Ascending aorta (tissue), 2 donors: Measurements from ENCODE around the gene DUSP11. TPM values are rescaled to one million over a fixed set of nuclear protein-coding genes. Genes with fewer than 3 reads are reported as not detected.

Experiments used
- DNase-seq, 2 donors: peaks; one replicate each; pipeline ENCODE4 v3.0.0-alpha.2; 2019; ENCODE audit warnings: low spot score in 2 of 2
- H3K27ac ChIP-seq, 2 donors: fragments of 200-600 bp; sonication (generic); one replicate each; pipeline ENCODE4 v1.5.1; 2016 to 2017; ENCODE audit warnings: mild to moderate bottlenecking in 1 of 2
- H3K27me3 ChIP-seq: fragments of 200-600 bp; sonication (generic); one replicate; pipeline ENCODE4 v1.5.1; 2017
- H3K36me3 ChIP-seq, 2 donors: fragments of 200-600 bp; sonication (generic); one replicate each; pipeline ENCODE4 v1.5.1; 2016
- H3K4me1 ChIP-seq, 2 donors: fragments of 200-600 bp; sonication (generic); one replicate each; pipeline ENCODE4 v1.5.1; 2016 to 2017; ENCODE audit warnings: mild to moderate bottlenecking in 1 of 2
- H3K4me3 ChIP-seq, 2 donors: fragments of 200-600 bp; sonication (generic); one replicate each; pipeline ENCODE4 v1.5.1; 2016 to 2017; ENCODE audit warnings: mild to moderate bottlenecking in 1 of 2
- H3K9me3 ChIP-seq, 2 donors: fragments of 200-600 bp; sonication (generic); one replicate each; pipeline ENCODE4 v1.5.1; 2016
- intact Hi-C: fragments of 100-400 bp; cut with DNase I; formaldehyde crosslinking; loops from one replicate; pipeline ENCODE4 v1.15.1; 2023
- total RNA-seq: library from RNA; depleted of rRNA; stranded (reverse); fragments of >200 nt; gene quantifications from one replicate; pipeline ENCODE4 v1.1.0, GENCODE V29; 2016
- TF ChIP-seq, protein P1 (sequence below), 3 experiments: fragments of 200-600 bp in 2 of 3; fragments of 450-650 bp in 1 of 3; sonication (generic) in 2 of 3; IDR thresholded peaks; one replicate each; pipeline ENCODE4 v1.5.1; 2016 to 2019; ENCODE audit warnings: antibody characterized with exemption in 3 of 3, mild to moderate bottlenecking in 1 of 3, moderate library complexity in 1 of 3

The DUSP11 gene
- total RNA-seq, 1 donor from 2014 or later, result 24.6 TPM

DNA sequence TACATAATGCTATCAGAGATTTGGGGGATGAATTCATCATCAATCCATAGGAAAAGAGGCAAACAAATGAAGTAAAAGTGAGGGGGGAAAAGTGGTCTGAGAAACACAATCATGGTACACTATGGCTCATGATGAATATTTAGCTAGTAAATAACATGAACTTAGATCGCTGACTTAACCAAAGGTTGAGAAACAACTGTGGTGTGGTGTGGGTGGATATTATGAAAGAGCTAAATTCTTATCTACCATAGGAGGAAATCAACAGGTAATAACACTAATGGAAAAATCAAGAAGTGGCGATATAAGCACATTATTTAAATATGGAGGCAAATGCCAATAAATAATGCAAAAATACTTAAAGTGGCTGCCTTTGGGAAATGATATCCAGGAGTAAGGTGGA lies 30.6 kb downstream of the DUSP11 start:
- intact Hi-C loops, result no loop called here
- TF ChIP-seq, protein P1, sequence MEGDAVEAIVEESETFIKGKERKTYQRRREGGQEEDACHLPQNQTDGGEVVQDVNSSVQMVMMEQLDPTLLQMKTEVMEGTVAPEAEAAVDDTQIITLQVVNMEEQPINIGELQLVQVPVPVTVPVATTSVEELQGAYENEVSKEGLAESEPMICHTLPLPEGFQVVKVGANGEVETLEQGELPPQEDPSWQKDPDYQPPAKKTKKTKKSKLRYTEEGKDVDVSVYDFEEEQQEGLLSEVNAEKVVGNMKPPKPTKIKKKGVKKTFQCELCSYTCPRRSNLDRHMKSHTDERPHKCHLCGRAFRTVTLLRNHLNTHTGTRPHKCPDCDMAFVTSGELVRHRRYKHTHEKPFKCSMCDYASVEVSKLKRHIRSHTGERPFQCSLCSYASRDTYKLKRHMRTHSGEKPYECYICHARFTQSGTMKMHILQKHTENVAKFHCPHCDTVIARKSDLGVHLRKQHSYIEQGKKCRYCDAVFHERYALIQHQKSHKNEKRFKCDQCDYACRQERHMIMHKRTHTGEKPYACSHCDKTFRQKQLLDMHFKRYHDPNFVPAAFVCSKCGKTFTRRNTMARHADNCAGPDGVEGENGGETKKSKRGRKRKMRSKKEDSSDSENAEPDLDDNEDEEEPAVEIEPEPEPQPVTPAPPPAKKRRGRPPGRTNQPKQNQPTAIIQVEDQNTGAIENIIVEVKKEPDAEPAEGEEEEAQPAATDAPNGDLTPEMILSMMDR (IDR thresholded peaks at IDR 0.05), result no peak
- no peaks in the 10 kb centered on the region for H3K4me1 ChIP-seq
- H3K27me3 ChIP-seq, result no peaks in the 10 kb centered on the region
- H3K27ac ChIP-seq, result no peak overlapping the region
- H3K9me3 ChIP-seq, result no peaks in the 10 kb centered on the region
- H3K36me3 ChIP-seq, result peaks cover 11 to 66% of the 10 kb centered on the region in 2 donors
- DNase-seq, result no peak
- H3K4me3 ChIP-seq, result no peak overlapping the region

DNA sequence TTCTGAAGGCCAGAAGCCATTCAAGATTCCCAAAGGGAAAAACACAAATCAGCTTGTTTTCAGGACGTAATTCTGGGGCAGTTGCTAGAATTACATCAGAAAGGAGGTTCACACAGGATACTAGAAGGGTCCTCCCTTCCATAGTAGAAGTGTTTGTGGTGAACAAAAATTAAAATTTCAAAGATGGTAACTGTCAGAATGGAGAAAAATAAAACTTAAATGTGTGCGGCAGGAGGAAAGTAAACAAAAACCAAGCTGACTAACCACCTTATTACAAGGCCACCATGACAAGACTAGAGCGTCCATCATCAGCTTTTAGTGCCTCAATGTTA lies 33.1 kb downstream of the DUSP11 start:
- TF ChIP-seq, protein P1 (IDR thresholded peaks at IDR 0.05), result no peak
- no peaks in the 10 kb centered on the region for H3K4me1 ChIP-seq
- peaks cover 6 to 58% of the 10 kb centered on the region in 2 donors for H3K36me3 ChIP-seq
- no peaks in the 10 kb centered on the region for H3K9me3 ChIP-seq
- DNase-seq, result no peak
- no peak overlapping the region for H3K27ac ChIP-seq
- no peaks in the 10 kb centered on the region for H3K27me3 ChIP-seq
- intact Hi-C loops, result no loop called here
- no peak overlapping the region for H3K4me3 ChIP-seq

DNA sequence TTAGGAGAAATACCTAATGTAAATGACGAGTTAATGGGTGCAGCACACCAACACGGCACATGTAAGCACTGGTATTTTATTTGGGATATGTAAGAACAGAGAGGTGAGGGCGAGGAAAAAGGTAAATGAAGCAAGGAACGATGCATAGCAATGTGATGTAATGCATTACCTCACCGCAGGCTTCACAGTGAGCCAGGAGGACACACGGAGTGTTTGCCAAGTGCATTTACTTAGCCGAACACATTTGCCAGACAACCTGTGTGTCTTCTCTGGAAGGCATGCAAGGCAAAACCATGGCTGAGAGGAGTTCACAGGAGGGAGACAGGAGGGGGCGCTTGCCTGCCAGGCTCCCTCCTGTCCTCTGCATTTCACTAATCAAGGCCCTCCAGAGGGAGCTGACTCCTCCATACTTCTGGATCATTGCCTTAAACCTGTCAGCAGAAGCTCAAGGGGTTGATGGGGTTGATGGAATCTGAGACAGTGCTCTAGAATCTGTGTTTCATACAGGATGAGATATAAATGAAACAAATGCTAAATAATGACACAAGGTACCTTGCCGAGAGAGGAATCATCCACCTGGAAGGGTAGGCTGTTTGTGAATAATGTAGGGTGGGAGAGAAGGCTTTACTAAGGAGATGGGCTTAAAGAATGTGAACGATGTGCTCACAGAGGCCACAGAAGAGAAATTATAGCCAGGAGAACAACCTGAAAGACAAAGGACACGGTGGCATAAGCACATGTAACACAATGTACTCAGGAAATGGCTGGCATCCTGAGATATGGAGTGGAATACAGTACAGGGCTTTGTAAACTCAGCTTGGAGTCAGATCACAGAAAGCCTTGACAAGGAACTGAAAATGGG lies 33.7 kb downstream of the DUSP11 start:
- no peak for DNase-seq
- H3K36me3 ChIP-seq, result peaks cover 6 to 54% of the 10 kb centered on the region in 2 donors
- no peaks in the 10 kb centered on the region for H3K27me3 ChIP-seq
- intact Hi-C loops, result no loop called here
- no peak overlapping the region for H3K27ac ChIP-seq
- TF ChIP-seq, protein P1 (IDR thresholded peaks at IDR 0.05), result no peak
- no peaks in the 10 kb centered on the region for H3K9me3 ChIP-seq
- no peak overlapping the region for H3K4me3 ChIP-seq
- no peaks in the 10 kb centered on the region for H3K4me1 ChIP-seq

DNA sequence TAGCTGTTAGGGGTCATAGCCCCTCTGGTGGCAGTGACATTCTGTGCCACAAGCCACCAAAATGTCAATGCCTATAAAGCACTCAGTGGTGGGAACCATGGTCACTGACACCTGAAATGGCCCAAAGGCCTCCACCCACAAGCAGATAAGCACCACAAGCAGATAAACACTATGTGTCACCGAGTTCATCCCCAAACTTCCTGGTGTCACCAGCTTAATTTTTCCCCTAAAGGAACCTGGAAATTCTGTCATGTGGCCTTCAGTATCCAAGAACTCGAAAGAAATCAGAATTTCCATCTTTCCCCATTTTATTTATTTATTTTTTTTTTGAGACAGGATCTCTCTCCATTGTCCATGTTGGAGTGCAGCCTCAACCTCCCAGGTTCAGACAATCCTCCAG lies 39.1 kb downstream of the DUSP11 start:
- H3K4me1 ChIP-seq, result peaks cover 0 to 14% of the 10 kb centered on the region in 2 donors
- intact Hi-C loops, result no loop called here
- no peak overlapping the region for H3K27ac ChIP-seq
- TF ChIP-seq, protein P1 (IDR thresholded peaks at IDR 0.05), result no peak
- no peak for DNase-seq
- no peaks in the 10 kb centered on the region for H3K9me3 ChIP-seq
- H3K36me3 ChIP-seq, result peaks cover under 1 to 29% of the 10 kb centered on the region in 2 donors
- no peaks in the 10 kb centered on the region for H3K27me3 ChIP-seq
- no peak overlapping the region for H3K4me3 ChIP-seq

DNA sequence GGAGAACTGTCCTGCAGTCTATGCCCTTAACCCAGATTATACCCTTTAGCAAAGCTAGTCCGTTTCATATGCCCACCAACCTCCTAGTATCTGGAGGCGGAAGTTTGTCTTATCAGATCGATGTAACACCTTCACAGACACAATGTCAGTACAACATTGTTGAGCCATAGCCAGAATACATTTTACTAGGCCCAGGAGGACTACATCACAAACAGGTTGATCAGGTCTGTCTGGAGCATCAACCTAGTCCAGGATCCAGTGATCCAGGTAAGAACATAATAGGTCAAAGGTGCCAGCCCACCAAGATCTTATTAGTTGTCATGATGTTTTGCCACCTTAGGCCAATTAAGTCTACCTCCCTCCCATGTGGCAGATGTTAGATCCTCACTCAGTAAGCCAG lies 40.8 kb downstream of the DUSP11 start:
- H3K36me3 ChIP-seq, result peaks cover 3 to 20% of the 10 kb centered on the region in 2 donors
- H3K27ac ChIP-seq, result no peak overlapping the region
- peaks cover 0 to 16% of the 10 kb centered on the region in 2 donors for H3K4me1 ChIP-seq
- intact Hi-C loops, result loop anchor here (5.0 kb wide), 4 partner anchors 38 to 667 kb away; partner anchors contain the start of genes ALMS1, DGUOK and SFXN5
- DNase-seq, result no peak
- H3K4me3 ChIP-seq, result no peak overlapping the region
- no peaks in the 10 kb centered on the region for H3K9me3 ChIP-seq
- TF ChIP-seq, protein P1 (IDR thresholded peaks at IDR 0.05), result no peak
- no peaks in the 10 kb centered on the region for H3K27me3 ChIP-seq
